ENCODE results near the gene RYR1. TPM values are rescaled to one million over a fixed set of nuclear protein-coding genes. Genes with fewer than 3 reads are reported as not detected.

Gene RYR1
- total RNA-seq, result 0.04 and 0.07 TPM in 2 replicates
- 0.21 and 0.39 TPM in 2 replicates for polyA plus RNA-seq

- Histone ChIP-seq H2AFZ (no peak within 1 kb of the TSS), H3K4me3 (no peak within 1 kb of the TSS), H3K9me3 (ENCODE audit: low read depth) (no peaks in the 10 kb centered on the region), H4K20me1 (ENCODE audit: insufficient read depth, poor library complexity, severe bottlenecking) (no peaks in the 10 kb centered on the region), H3K9me2 (replicated peaks; ENCODE audit: insufficient read depth) (no peaks in the 10 kb centered on the region), H3K4me1 (ENCODE audit: insufficient read depth) (no peaks in the 10 kb centered on the region), H3K27ac (no peak within 1 kb of the TSS), H3K79me2 (no peaks in the 10 kb centered on the region), H3K27me3 (peaks cover 16% of the 10 kb centered on the region), H3K4me2 (peak within 1 kb of the TSS; percentile 57), H3K36me3 (replicated peaks; ENCODE audit: insufficient read depth, low read depth) (no peaks in the 10 kb centered on the region)
- TF ChIP-seq EZH2phosphoT487 (IDR thresholded peaks at IDR 0.05; ENCODE audit: low read depth, severe bottlenecking, unreplicated experiment) (no peak), CTCF (IDR thresholded peaks at IDR 0.05; ENCODE audit: poor library complexity) (no peak), EZH2 (IDR thresholded peaks at IDR 0.05; ENCODE audit: borderline replicate concordance) (no peak)
- peak; percentile 50 for DNase-seq (ENCODE audit: low spot score)
- 26% methylated on average over 13 of the region's 20 CpGs for WGBS (ENCODE audit: low lambda C conversion rate, missing lambda C conversion rate)
Measured at GRCh38 chr19:38433268-38433733, at the start of gene RYR1. Gene RYR1, plus strand, starts transcription at chr19:38433691. Its CDS starts 139 bp downstream, at chr19:38433830.

GRCh38 chr19:38383743-38384142, 49.7 kb upstream of the RYR1 start:
- TF ChIP-seq EZH2phosphoT487 (IDR thresholded peaks at IDR 0.05; ENCODE audit: low read depth, severe bottlenecking, unreplicated experiment) (no peak), CTCF (IDR thresholded peaks at IDR 0.05; ENCODE audit: poor library complexity) (no peak), EZH2 (IDR thresholded peaks at IDR 0.05; ENCODE audit: borderline replicate concordance) (no peak)
- H3K4me1 ChIP-seq (ENCODE audit: insufficient read depth), result peaks cover 12% of the 10 kb centered on the region
- no peaks in the 10 kb centered on the region for H3K36me3 ChIP-seq (replicated peaks; ENCODE audit: insufficient read depth, low read depth)
- no peak overlapping the region for H3K27ac ChIP-seq
- H3K4me2 ChIP-seq, result no peak overlapping the region
- H3K79me2 ChIP-seq, result peaks cover 6% of the 10 kb centered on the region
- no peak overlapping the region for H3K4me3 ChIP-seq
- no peaks in the 10 kb centered on the region for H3K9me3 ChIP-seq (ENCODE audit: low read depth)
- H4K20me1 ChIP-seq (ENCODE audit: insufficient read depth, poor library complexity, severe bottlenecking), result peaks cover 5% of the 10 kb centered on the region
- no peak for DNase-seq (ENCODE audit: low spot score)
- H3K27me3 ChIP-seq, result no peaks in the 10 kb centered on the region
- no peaks in the 10 kb centered on the region for H3K9me2 ChIP-seq (replicated peaks; ENCODE audit: insufficient read depth)
- 97% methylated on average over 2 of the region's 2 CpGs for WGBS (ENCODE audit: low lambda C conversion rate, missing lambda C conversion rate)
- H2AFZ ChIP-seq, result no peak overlapping the region

- Histone ChIP-seq H2AFZ (no peak overlapping the region), H3K27ac (no peak overlapping the region), H3K4me3 (no peak overlapping the region), H4K20me1 (ENCODE audit: insufficient read depth, poor library complexity, severe bottlenecking) (no peaks in the 10 kb centered on the region), H3K36me3 (replicated peaks; ENCODE audit: insufficient read depth, low read depth) (no peaks in the 10 kb centered on the region), H3K9me3 (ENCODE audit: low read depth) (no peaks in the 10 kb centered on the region), H3K4me1 (ENCODE audit: insufficient read depth) (peaks cover 12% of the 10 kb centered on the region), H3K4me2 (no peak overlapping the region), H3K9me2 (replicated peaks; ENCODE audit: insufficient read depth) (no peaks in the 10 kb centered on the region), H3K27me3 (no peaks in the 10 kb centered on the region), H3K79me2 (peaks cover under 1% of the 10 kb centered on the region)
- WGBS (ENCODE audit: low lambda C conversion rate, missing lambda C conversion rate), result 88% methylated on average over 10 of the region's 10 CpGs
- no peak for TF ChIP-seq EZH2 (IDR thresholded peaks at IDR 0.05; ENCODE audit: borderline replicate concordance)
- TF ChIP-seq CTCF (IDR thresholded peaks at IDR 0.05; ENCODE audit: poor library complexity), result peak; percentile 26
- peak; percentile 45 for DNase-seq (ENCODE audit: low spot score)
Measured at GRCh38 chr19:38384209-38385027, 49.1 kb upstream of the RYR1 start.

Data from hepatocyte (in vitro differentiated cells).